GM12878 (cell line): ENCODE results near the gene SAMD15. TPM values are rescaled to one million over a fixed set of nuclear protein-coding genes. Genes with fewer than 3 reads are reported as not detected.

Experiments used
- ATAC-seq: fragments of 200-7000 bp; cut with Tn5 transposase; 3 replicates; pipeline ENCODE4 v1.9.1; 2020; ENCODE audit warnings: mild to moderate bottlenecking, moderate library complexity
- BruUV-seq: library from RNA; stranded (reverse); fragments of 400-500 nt; replicated peaks from 2 replicates; lab custom pipeline; 2021; lab: Mats Ljungman, UMichigan
- CTCF ChIA-PET: fragments of 300-600 bp; sonication (Branson Sonifier 250); formaldehyde crosslinking; extraction: SDS; loops from one replicate; lab custom pipeline; 2021; ENCODE audit warnings: inconsistent platforms; lab: Yijun Ruan, JAX
- POLR2A ChIA-PET: fragments of 350-600 bp; formaldehyde crosslinking; extraction: SDS; loops from one replicate; lab custom pipeline; 2021; ENCODE audit warnings: inconsistent platforms; lab: Charles Lee
- RAD21 ChIA-PET: fragments of 300-600 bp; sonication (Branson Sonifier 250); formaldehyde crosslinking; loops from one replicate; lab custom pipeline; 2023; ENCODE audit warnings: antibody characterized with exemption; ENCODE audit not compliant: unreplicated experiment; lab: Charles Lee
- SMC1A ChIA-PET: fragments of 300-600 bp; sonication (Branson Sonifier 250); formaldehyde crosslinking; loops from one replicate; lab custom pipeline; 2023; ENCODE audit not compliant: unreplicated experiment, uncharacterized antibody; lab: Charles Lee
- DNase-seq: peaks from one replicate; pipeline ENCODE4 v3.0.0-alpha.2; 2011; ENCODE audit warnings: low read depth, low spot score
- FAIRE-seq: peaks from 3 replicates; lab custom pipeline; 2011; peaks lifted over from hg19 to GRCh38; lab: Jason Lieb, UNC
- H2AFZ ChIP-seq: 2 replicates; pipeline ENCODE4 v1.6.0; 2011; ENCODE audit warnings: low read depth, low read length, control low read depth; ENCODE audit not compliant: control insufficient read depth
- H3K27ac ChIP-seq: 2 replicates; pipeline ENCODE4 v1.5.1; 2011; ENCODE audit warnings: control low read depth; ENCODE audit not compliant: control insufficient read depth, insufficient read depth
- H3K27me3 ChIP-seq, 2 experiments: replicated peaks in 1 of 2; 2 replicates each; pipeline versions ENCODE4 v1.6.0 to v1.6.1; 2011; ENCODE audit warnings: low read length in 1 of 2; ENCODE audit not compliant: control insufficient read depth in 2 of 2, insufficient read depth in 2 of 2
- H3K36me3 ChIP-seq, 2 experiments: 2 replicates each; pipeline ENCODE4 v1.5.1; 2011; ENCODE audit warnings: low read length in 1 of 2; ENCODE audit not compliant: control insufficient read depth in 2 of 2, insufficient read depth in 2 of 2
- H3K4me1 ChIP-seq: 2 replicates; pipeline ENCODE4 v1.6.1; 2011; ENCODE audit warnings: mild to moderate bottlenecking, low read length, moderate library complexity, mixed read lengths; ENCODE audit not compliant: control insufficient read depth, insufficient read depth
- H3K4me2 ChIP-seq: 2 replicates; pipeline ENCODE4 v1.6.0; 2011; ENCODE audit warnings: control low read depth; ENCODE audit not compliant: control insufficient read depth, insufficient read depth
- H3K4me3 ChIP-seq: fragments of 200-600 bp; sonication (generic); 2 replicates; pipeline ENCODE4 v1.5.1; 2016
- H3K79me2 ChIP-seq: 2 replicates; pipeline ENCODE4 v1.6.0; 2011; ENCODE audit warnings: low read length; ENCODE audit not compliant: control insufficient read depth, insufficient read depth
- H3K9ac ChIP-seq: 2 replicates; pipeline ENCODE4 v1.8.0; 2011; ENCODE audit warnings: low read length, control low read depth, mixed read lengths; ENCODE audit not compliant: control insufficient read depth, insufficient read depth
- H3K9me3 ChIP-seq: replicated peaks from 3 replicates; pipeline ENCODE4 v1.5.1; 2011; ENCODE audit warnings: mild to moderate bottlenecking, low read length; ENCODE audit not compliant: control insufficient read depth, insufficient read depth
- H4K20me1 ChIP-seq: 2 replicates; pipeline ENCODE4 v1.6.0; 2011; ENCODE audit not compliant: control insufficient read depth, insufficient read depth
- ATF7 ChIP-seq: fragments of 450-650 bp; IDR thresholded peaks from 2 replicates; pipeline ENCODE4 v1.6.1; 2016; ENCODE audit warnings: low read depth, mild to moderate bottlenecking
- ETV6 ChIP-seq, 2 experiments: fragments of 450-650 bp in 1 of 2; IDR thresholded peaks in 1 of 2; conservative IDR thresholded peaks in 1 of 2; 2 replicates each; pipeline ENCODE4 v1.6.1; 2014; ENCODE audit warnings: antibody characterized with exemption in 1 of 2, borderline replicate concordance in 1 of 2, low read depth in 1 of 2, mild to moderate bottlenecking in 1 of 2, moderate library complexity in 1 of 2
- HDAC6 ChIP-seq: fragments of 200-600 bp; sonication (generic); IDR thresholded peaks from one replicate; pipeline ENCODE4 v1.8.0; 2017; ENCODE audit warnings: antibody characterized with exemption; ENCODE audit not compliant: unreplicated experiment
- HSF1 ChIP-seq: fragments of 150-350 bp; IDR thresholded peaks from 2 replicates; pipeline ENCODE4 v1.6.1; 2014; ENCODE audit warnings: mild to moderate bottlenecking, low read depth, low read length
- IKZF2 ChIP-seq, 2 experiments: fragments of 450-650 bp; IDR thresholded peaks; 2 replicates each; pipeline ENCODE4 v1.6.1; 2017; ENCODE audit warnings: mild to moderate bottlenecking in 2 of 2, moderate library complexity in 2 of 2
- SPI1 ChIP-seq: IDR thresholded peaks from 2 replicates; pipeline ENCODE4 v1.6.1; 2011; ENCODE audit warnings: low read depth, mild to moderate bottlenecking, low read length, moderate library complexity, borderline replicate concordance; ENCODE audit not compliant: insufficient read depth
- WGBS: methylation state at CpG from one replicate; pipeline ENCODE4 v1.1.6; 2016; ENCODE audit warnings: low lambda C conversion rate; ENCODE audit not compliant: insufficient replicate concordance, insufficient coverage; ENCODE audit errors: missing lambda C conversion rate; 5-methylcytosine and 5-hydroxymethylcytosine counted together
- in situ Hi-C: fragments of 300-500 bp; cut with MboI; formaldehyde crosslinking; loops from 9 replicates; pipeline ENCODE4 v1.14.3; 2018; ENCODE audit warnings: mixed read lengths
- intact Hi-C: fragments of 100-400 bp; cut with micrococcal nuclease; formaldehyde crosslinking; loops from one replicate; pipeline ENCODE4 v1.14.2; 2022; ENCODE audit not compliant: unreplicated experiment
- polyA plus RNA-seq, 11 experiments: library from polyadenylated mRNA; depleted of rRNA in 4 of 11; unstranded in 6 of 11; stranded (reverse) in 5 of 11; fragments of >200 nt; fragmentation: Nextera tagmentation in 4 of 11; fragmentation: Illumina TruSeq in 1 of 11; extraction: Ambion mirVana in 4 of 11; extraction: Trizol in 1 of 11; gene quantifications; 1 replicate in 1 of 11; 2 replicates in 10 of 11; pipeline versions ENCODE4 v1.2.1 to v1.2.3, GENCODE V29; 2011 to 2016; ENCODE audit warnings: inconsistent platforms in 2 of 11, missing spikeins in 2 of 11, low read depth in 1 of 11
- total RNA-seq, 4 experiments: library from RNA; depleted of rRNA in 3 of 4; stranded (reverse); fragments of >200 nt in 3 of 4; fragmentation: Illumina TruSeq in 1 of 4; extraction: Trizol in 1 of 4; gene quantifications; 2 replicates each; pipeline versions ENCODE4 v1.2.1 to v1.2.3, GENCODE V29; 2013 to 2021

The SAMD15 gene
- total and polyA plus RNA-seq, 10 of the 15 experiments (the other 5 are each of a cell fraction or from before 2014, with no cell fraction given): 0.33 to 2.0 (median 0.97) TPM

DNA sequence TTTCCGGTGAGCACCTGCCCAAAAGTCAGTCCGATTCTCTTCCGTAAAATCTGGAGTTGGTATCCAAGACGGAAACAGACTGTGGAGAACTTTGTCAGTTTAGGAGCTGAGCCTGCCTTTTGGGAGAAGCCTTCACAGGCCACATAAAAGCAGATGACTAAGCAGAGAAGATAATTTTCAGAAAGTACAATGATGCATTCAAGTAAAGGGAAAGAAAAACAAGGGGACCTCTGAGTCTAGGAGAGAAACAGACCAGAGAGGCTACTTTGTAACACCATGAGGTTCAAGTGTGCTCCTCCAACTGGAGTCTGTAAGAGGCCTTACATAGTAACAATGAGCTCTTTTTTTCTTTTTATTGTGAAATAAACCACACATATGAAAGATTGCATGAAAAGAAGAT, 21.4 kb upstream of the SAMD15 start:
- BruUV-seq: no TSS peak
- H3K9ac ChIP-seq: no peak overlapping the region
- no peaks in the 10 kb centered on the region; the same call in none of the 2 replicates for H3K79me2 ChIP-seq
- H3K4me2 ChIP-seq: no peak overlapping the region
- no peaks in the 10 kb centered on the region for H4K20me1 ChIP-seq
- H3K27ac ChIP-seq: no peak overlapping the region
- intact Hi-C loops: no loop called here
- no peaks in the 10 kb centered on the region for H3K4me1 ChIP-seq
- in situ Hi-C loops: no loop called here
- 100% methylated on average over 4 of the region's 4 CpGs for WGBS
- no peaks in the 10 kb centered on the region for H3K27me3 ChIP-seq
- RAD21 ChIA-PET: interaction anchor here (1.0 kb wide), 1 partner anchor 9 kb away, joined by 3 read pairs; no protein-coding TSS in a partner anchor
- TF ChIP-seq ATF7 (no peak), SPI1 (no peak), IKZF2 (IDR thresholded peaks at IDR 0.05) (no peak)
- TF ChIP-seq, all 136 proteins: peak for 0
- ChIA-PET POLR2A (no interaction called here), CTCF (interaction anchor here (0.6 kb wide), 1 partner anchor 425 kb away, joined by 3 read pairs; no protein-coding TSS in a partner anchor), SMC1A (interaction anchor here (0.6 to 1.1 kb wide), 4 partner anchors 15 to 554 kb away, joined by 3 read pairs; no protein-coding TSS in a partner anchor)
- no peak for FAIRE-seq
- no peak overlapping the region for H3K4me3 ChIP-seq
- ATAC-seq: no peak
- H3K36me3 ChIP-seq: 0 out of 4 replicates have a peak, but pooled peaks cover 0 to under 1% of the 10 kb centered on the region in 2 experiments
- no peaks in the 10 kb centered on the region for H3K9me3 ChIP-seq
- DNase-seq: no peak
- H2AFZ ChIP-seq: no peak overlapping the region

GRCh38 chr14:77356899-77357298, 20.3 kb upstream of the SAMD15 start:
- DNase-seq (no peak), ATAC-seq (no peak), FAIRE-seq (no peak)
- CTCF ChIA-PET: interaction anchor here (1.1 to 2.1 kb wide), 2 partner anchors 34 to 41 kb away, joined by 3 to 13 read pairs; no protein-coding TSS in a partner anchor
- BruUV-seq: no TSS peak
- Histone ChIP-seq H2AFZ (no peak overlapping the region), H3K4me3 (no peak overlapping the region), H3K9ac (no peak overlapping the region), H4K20me1 (no peaks in the 10 kb centered on the region), H3K27ac (no peak overlapping the region), H3K36me3 (no peaks in the 10 kb centered on the region), H3K79me2 (peaks cover 1% of the 10 kb centered on the region), H3K4me1 (peaks cover 5% of the 10 kb centered on the region; the same call in 1 of the 2 replicates), H3K27me3 (no peaks in the 10 kb centered on the region), H3K9me3 (no peaks in the 10 kb centered on the region; the same call in 2 of the 3 replicates), H3K4me2 (no peak overlapping the region)
- intact Hi-C loops (no loop called here), in situ Hi-C loops (no loop called here)
- RAD21 ChIA-PET: interaction anchor here (1.0 kb wide), 1 partner anchor 8 kb away, joined by 3 read pairs; no protein-coding TSS in a partner anchor
- WGBS: 87% methylated on average over 4 of the region's 4 CpGs
- TF ChIP-seq HSF1: no peak
- TF ChIP-seq IKZF2 (IDR thresholded peaks at IDR 0.05): no peak
- no peak for TF ChIP-seq HDAC6
- TF ChIP-seq ETV6 (conservative IDR thresholded peaks at IDR 0.05 in 1 of 2, IDR thresholded peaks at IDR 0.05 in 1 of 2; ENCODE audit: borderline replicate concordance in 1 of 2, low read depth in 1 of 2): no peak
- SMC1A ChIA-PET: interaction anchor here (1.1 kb wide), 2 partner anchors 9 to 15 kb away, joined by 3 read pairs; no protein-coding TSS in a partner anchor
- POLR2A ChIA-PET: interaction anchor here (1.3 kb wide), 1 partner anchor 8 kb away, joined by 4 read pairs; no protein-coding TSS in a partner anchor
